Loucy (cell line): ENCODE data around the gene GAS6.

Source experiments
- H2AFZ ChIP-seq: fragments of 200-600 bp; sonication (generic); 2 replicates; pipeline ENCODE4 v1.6.0; 2016; ENCODE audit warnings: antibody characterized with exemption, mild to moderate bottlenecking, low read length, moderate library complexity
- H3F3A ChIP-seq: fragments of 200-600 bp; 2 replicates; pipeline ENCODE4 v1.6.0; 2016; ENCODE audit warnings: antibody characterized with exemption, low read depth, mild to moderate bottlenecking
- H3K27me3 ChIP-seq: fragments of 200-600 bp; sonication (generic); 2 replicates; pipeline ENCODE4 v1.6.1; 2014; ENCODE audit warnings: low read length, mild to moderate bottlenecking; ENCODE audit not compliant: insufficient read depth, poor library complexity, severe bottlenecking
- H3K36me3 ChIP-seq: fragments of 200-600 bp; sonication (generic); 2 replicates; pipeline ENCODE4 v1.6.1; 2016; ENCODE audit warnings: low read length; ENCODE audit not compliant: insufficient read depth
- H3K4me1 ChIP-seq: fragments of 200-600 bp; sonication (generic); 2 replicates; pipeline ENCODE4 v1.5.1; 2014; ENCODE audit warnings: low read length, mild to moderate bottlenecking; ENCODE audit not compliant: insufficient read depth, poor library complexity, severe bottlenecking
- H3K4me2 ChIP-seq: fragments of 200-600 bp; sonication (generic); 2 replicates; pipeline ENCODE4 v1.6.0; 2014; ENCODE audit warnings: antibody characterized with exemption, low read length, low read depth, mild to moderate bottlenecking; ENCODE audit not compliant: poor library complexity, severe bottlenecking
- H3K4me3 ChIP-seq: fragments of 200-600 bp; sonication (generic); 2 replicates; pipeline ENCODE4 v1.5.1; 2014; ENCODE audit warnings: low read length, mild to moderate bottlenecking, mixed read lengths; ENCODE audit not compliant: poor library complexity, severe bottlenecking
- H3K79me2 ChIP-seq: fragments of 200-600 bp; sonication (generic); 2 replicates; pipeline ENCODE4 v1.6.1; 2014; ENCODE audit warnings: low read length; ENCODE audit not compliant: insufficient read depth
- H3K9ac ChIP-seq: fragments of 200-600 bp; sonication (generic); 2 replicates; pipeline ENCODE4 v1.6.0; 2014; ENCODE audit warnings: mild to moderate bottlenecking, low read depth, low read length, moderate library complexity; ENCODE audit not compliant: poor library complexity, severe bottlenecking
- H3K9me2 ChIP-seq: fragments of 200-600 bp; sonication (generic); replicated peaks from 2 replicates; pipeline ENCODE4 v1.6.1; 2016; ENCODE audit warnings: low read depth, low read length, mixed read lengths
- H3K9me3 ChIP-seq: fragments of 200-600 bp; sonication (generic); 2 replicates; pipeline ENCODE4 v1.6.1; 2014; ENCODE audit warnings: mild to moderate bottlenecking, antibody characterized with exemption, low read length, low read depth; ENCODE audit not compliant: insufficient read depth
- H4K20me1 ChIP-seq: fragments of 200-600 bp; sonication (generic); 2 replicates; pipeline ENCODE4 v1.6.0; 2014; ENCODE audit warnings: antibody characterized with exemption, low read length, mild to moderate bottlenecking; ENCODE audit not compliant: insufficient read depth, poor library complexity, severe bottlenecking
- CTCF ChIP-seq: fragments of 200-600 bp; sonication (generic); conservative IDR thresholded peaks from 2 replicates; pipeline ENCODE4 v1.5.1; 2014; ENCODE audit warnings: mild to moderate bottlenecking, antibody characterized with exemption, low read length
- EZH2phosphoT487 ChIP-seq: fragments of 200-600 bp; IDR thresholded peaks from 2 replicates; pipeline ENCODE4 v1.6.1; 2018; ENCODE audit warnings: antibody characterized with exemption, mild to moderate bottlenecking, moderate library complexity, borderline replicate concordance

The GAS6 gene

DNA sequence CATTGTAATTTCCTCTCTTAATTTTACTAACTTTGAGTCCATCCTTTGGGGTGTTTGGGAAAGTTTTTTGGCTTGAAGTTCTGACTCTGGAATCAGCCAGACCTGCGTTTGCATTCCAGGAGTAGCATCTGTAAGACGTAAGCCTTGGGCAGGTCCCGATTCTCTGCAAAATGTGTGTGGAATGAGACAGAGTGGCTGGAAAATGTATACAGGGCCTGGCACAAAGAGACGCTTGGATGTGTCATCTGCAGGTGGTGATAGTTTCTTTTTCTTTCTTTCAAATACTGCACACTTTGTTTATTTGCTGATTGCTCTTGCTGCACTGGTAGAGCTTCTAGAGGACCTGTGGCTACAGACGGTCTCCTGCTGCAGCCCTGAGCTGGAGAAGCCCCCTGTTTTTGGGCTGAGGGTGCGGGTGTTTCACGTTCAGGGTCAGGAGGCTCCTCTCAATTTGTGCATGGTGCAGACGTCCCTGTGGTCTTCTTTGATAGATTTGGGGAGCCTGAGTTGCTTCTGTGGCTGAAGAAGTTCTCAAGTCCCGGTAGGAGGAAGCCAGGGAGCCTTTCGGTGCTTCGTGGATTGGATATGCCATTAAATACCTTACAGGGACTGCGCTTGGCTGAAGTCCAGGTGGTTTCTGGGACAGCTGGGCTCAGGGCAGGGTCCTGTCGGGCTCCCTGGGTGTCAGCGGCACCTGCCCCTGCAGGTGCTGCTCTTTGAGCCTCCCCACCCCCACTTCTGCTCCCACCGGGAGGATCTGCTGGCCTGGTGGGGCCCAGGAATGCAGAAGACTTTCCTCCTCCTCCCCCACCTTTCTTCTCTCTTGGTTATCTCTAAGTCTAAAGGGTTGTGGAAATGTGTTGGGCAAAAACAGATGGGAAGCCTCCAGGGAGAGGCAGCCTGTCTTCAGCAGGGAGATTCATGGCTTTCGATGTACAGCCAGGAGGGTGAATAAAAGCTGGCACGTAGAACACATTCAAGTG, 44.0 kb upstream of the GAS6 start:
- Histone ChIP-seq H3K27me3 (peaks cover 4% of the 10 kb centered on the region), H3K4me2 (no peak overlapping the region), H3F3A (no peaks in the 10 kb centered on the region), H4K20me1 (no peaks in the 10 kb centered on the region), H3K9me2 (no peaks in the 10 kb centered on the region), H3K4me1 (peaks cover 4% of the 10 kb centered on the region), H3K79me2 (no peaks in the 10 kb centered on the region), H3K9ac (no peak overlapping the region), H3K9me3 (no peaks in the 10 kb centered on the region), H3K36me3 (no peaks in the 10 kb centered on the region), H3K4me3 (no peak overlapping the region), H2AFZ (no peak overlapping the region)
- no peak for TF ChIP-seq EZH2phosphoT487
- no peak for TF ChIP-seq CTCF

- no peaks in the 10 kb centered on the region for H3K9me2 ChIP-seq
- peaks cover 3% of the 10 kb centered on the region for H3K27me3 ChIP-seq
- no peak overlapping the region for H3K4me2 ChIP-seq
- no peaks in the 10 kb centered on the region for H3F3A ChIP-seq
- TF ChIP-seq CTCF, result no peak
- no peak for TF ChIP-seq EZH2phosphoT487
- peaks cover 4% of the 10 kb centered on the region for H3K4me1 ChIP-seq
- H4K20me1 ChIP-seq, result no peaks in the 10 kb centered on the region
- H2AFZ ChIP-seq, result no peak overlapping the region
- H3K9me3 ChIP-seq, result no peaks in the 10 kb centered on the region
- H3K4me3 ChIP-seq, result no peak overlapping the region
- H3K9ac ChIP-seq, result no peak overlapping the region
- H3K79me2 ChIP-seq, result no peaks in the 10 kb centered on the region
- H3K36me3 ChIP-seq, result no peaks in the 10 kb centered on the region
Measured at GRCh38 chr13:113906571-113906970, 42.7 kb upstream of the GAS6 start.

- H3K9me3 ChIP-seq, result peaks cover under 1% of the 10 kb centered on the region; the same call in 1 of the 2 replicates
- no peaks in the 10 kb centered on the region for H3F3A ChIP-seq
- H3K4me1 ChIP-seq, result peaks cover 4% of the 10 kb centered on the region
- no peaks in the 10 kb centered on the region for H4K20me1 ChIP-seq
- no peaks in the 10 kb centered on the region for H3K79me2 ChIP-seq
- TF ChIP-seq EZH2phosphoT487 (no peak), CTCF (no peak)
- no peaks in the 10 kb centered on the region for H3K9me2 ChIP-seq
- H3K4me3 ChIP-seq, result no peak overlapping the region
- H3K9ac ChIP-seq, result no peak overlapping the region
- H3K27me3 ChIP-seq, result no peaks in the 10 kb centered on the region
- no peak overlapping the region for H2AFZ ChIP-seq
- no peaks in the 10 kb centered on the region for H3K36me3 ChIP-seq
- H3K4me2 ChIP-seq, result no peak overlapping the region
Measured at GRCh38 chr13:113905942-113906341, 42.1 kb upstream of the GAS6 start.
